GM21360 (cell line): ENCODE measurements around the gene DOK4.
A peak's percentile ranks its signal among the peaks of the same experiment; 100 is the strongest.
"Not testable (repeated sequence)": the region's sequence is repeated elsewhere in the genome, so short reads cannot be mapped to it uniquely, and the experiment has no call there.

ENCODE experiments used
- ATAC-seq: cut with Tn5 transposase; IDR thresholded peaks from one replicate; pipeline ENCODE4 v1.9.1; 2021; ENCODE audit warnings: mild to moderate bottlenecking, moderate library complexity; ENCODE audit not compliant: unreplicated experiment

The DOK4 gene

GRCh38 chr16:57452021-57452420 is 34.3 kb downstream of the DOK4 start:
- ATAC-seq: no peak

- peak; percentile 97 for ATAC-seq
Measured at GRCh38 chr16:57447186-57447962, 38.9 kb downstream of the DOK4 start, which contains the start of the genes CIAPIN1 and COQ9. Gene CIAPIN1, minus strand, starts transcription at chr16:57447385. Its CDS starts 6,457 bp downstream, at chr16:57440928. Gene COQ9, plus strand, starts transcription at chr16:57447479. Its CDS starts 27 bp downstream, at chr16:57447506.

- peak; percentile 33 for ATAC-seq
Measured at GRCh38 chr16:57446531-57447185, 39.6 kb downstream of the DOK4 start.

GRCh38 chr16:57445510-57445909 is 40.8 kb downstream of the DOK4 start:
- no peak for ATAC-seq

- ATAC-seq: no peak
Measured at GRCh38 chr16:57444711-57445110, 41.6 kb downstream of the DOK4 start.

- ATAC-seq: not testable (repeated sequence)
Measured at GRCh38 chr16:57440551-57440950, 45.7 kb downstream of the DOK4 start.

GRCh38 chr16:57439947-57440346 is 46.3 kb downstream of the DOK4 start:
- not testable (repeated sequence) for ATAC-seq

GRCh38 chr16:57435838-57436237 is 50.5 kb downstream of the DOK4 start:
- ATAC-seq: no peak

GRCh38 chr16:57434003-57434402 is 52.3 kb downstream of the DOK4 start:
- ATAC-seq: no peak

GRCh38 chr16:57432989-57433388 is 53.3 kb downstream of the DOK4 start:
- no peak for ATAC-seq

GRCh38 chr16:57432505-57432904 is 53.8 kb downstream of the DOK4 start:
- no peak for ATAC-seq

GRCh38 chr16:57430955-57431354 is 55.3 kb downstream of the DOK4 start:
- ATAC-seq: no peak

GRCh38 chr16:57427824-57428223 is 58.5 kb downstream of the DOK4 start:
- ATAC-seq: no peak

- ATAC-seq: no peak
Measured at GRCh38 chr16:57427307-57427706, 59.0 kb downstream of the DOK4 start.

GRCh38 chr16:57426356-57426755 is 59.9 kb downstream of the DOK4 start:
- no peak for ATAC-seq

- no peak for ATAC-seq
Measured at GRCh38 chr16:57424583-57424982, 61.7 kb downstream of the DOK4 start.

- ATAC-seq: no peak
Measured at GRCh38 chr16:57423152-57423551, 63.1 kb downstream of the DOK4 start.

GRCh38 chr16:57422026-57422944 is 64.0 kb downstream of the DOK4 start:
- ATAC-seq: no peak
